Motor neuron (in vitro differentiated cells): Measurements from ENCODE around the gene ZFX. TPM values are rescaled to one million over a fixed set of nuclear protein-coding genes. Genes with fewer than 3 reads are reported as not detected.
"Not testable (repeated sequence)": the region's sequence is repeated elsewhere in the genome, so short reads cannot be mapped to it uniquely, and the experiment has no call there.

Experiments used
- ATAC-seq, 8 experiments: fragments of 200-7000 bp; cut with Tn5 transposase; replicated peaks in 6 of 8; 2 replicates each; pipeline ENCODE4 v1.8.0; 2021; ENCODE audit warnings: mild to moderate bottlenecking in 8 of 8, moderate library complexity in 8 of 8
- H3K27ac ChIP-seq, 2 donors: fragments of 250-450 bp; sonication (Bioruptor Pico); 2 replicates each; pipeline ENCODE4 v1.9.0; 2021; ENCODE audit warnings: antibody characterized with exemption in 2 of 2, mild to moderate bottlenecking in 2 of 2, moderate library complexity in 1 of 2
- H3K4me1 ChIP-seq, 2 donors: fragments of 250-450 bp; sonication (Bioruptor Pico); replicated peaks in 1 of 2; 2 replicates each; pipeline ENCODE4 v1.6.1; 2021; ENCODE audit warnings: antibody characterized with exemption in 2 of 2, mild to moderate bottlenecking in 2 of 2, moderate library complexity in 1 of 2
- H3K4me3 ChIP-seq, 5 donors: fragments of 250-450 bp; sonication (Bioruptor Pico); 2 replicates each; pipeline ENCODE4 v1.9.0; 2021; ENCODE audit warnings: antibody characterized with exemption in 5 of 5, mild to moderate bottlenecking in 5 of 5, moderate library complexity in 4 of 5
- WGBS, 10 experiments: fragments of 450-650 bp; shearing (Covaris generic); methylation state at CpG; one replicate each; pipeline ENCODE4 v1.0.0; 2022; 5-methylcytosine and 5-hydroxymethylcytosine counted together
- in situ Hi-C, 9 experiments: fragments of 400-800 bp; cut with MboI; loops; one replicate each; pipeline ENCODE4 v1.15.0; 2021; ENCODE audit warnings: low sequenced_read_pairs in 9 of 9, low pct_unique_long_range_greater_than_20kb in 2 of 9; ENCODE audit not compliant: unreplicated experiment in 9 of 9
- total RNA-seq, 8 experiments: library from RNA; unstranded; fragments of 300-600 nt; gene quantifications; 2 replicates each; pipeline versions ENCODE4 v1.2.3 to v1.2.4, GENCODE V29; 2022

The ZFX gene
- 10 to 100 TPM; 11.8 to 44.6 (median 24.1) TPM for total RNA-seq

GRCh38 chrX:24149351-24150050 is at the start of gene ZFX:
Gene ZFX (plus strand): TSS chrX:24149729. CDS start chrX:24172743, 23,014 bp downstream.
- H3K4me3 ChIP-seq, result peak within 1 kb of the TSS; percentile 63 to 77 (median 74)
- peaks cover 14 to 20% of the 10 kb centered on the region in 2 donors for H3K4me1 ChIP-seq
- peak; percentile 40 to 63 (median 54) for ATAC-seq
- H3K27ac ChIP-seq, result peak within 1 kb of the TSS; percentile 100
- no CpG with 5 or more reads among the region's 104 CpGs for WGBS, 10 experiments
- in situ Hi-C loops, result no loop called here

GRCh38 chrX:24100713-24101112 is 48.8 kb upstream of the ZFX start:
- Histone ChIP-seq H3K27ac (no peak overlapping the region), H3K4me3 (no peak overlapping the region), H3K4me1 (no peaks in the 10 kb centered on the region)
- in situ Hi-C loops, result no loop called here
- 0 to 80% (median 0%) methylated on average over 1 of the region's 2 CpGs; no CpG with 5 or more reads in 7 of the 10 experiments for WGBS, 10 experiments
- ATAC-seq, result no peak

GRCh38 chrX:24110069-24110468 is 39.5 kb upstream of the ZFX start:
- 43 to 100% (median 89%) methylated on average over 1 to 2 of the region's 2 CpGs; no CpG with 5 or more reads in 6 of the 10 experiments for WGBS, 10 experiments
- Histone ChIP-seq H3K4me1 (no peaks in the 10 kb centered on the region), H3K4me3 (no peak overlapping the region), H3K27ac (no peak overlapping the region)
- ATAC-seq, result no peak
- in situ Hi-C loops, result no loop called here

GRCh38 chrX:24113181-24113580 is 36.3 kb upstream of the ZFX start:
- no peak for ATAC-seq
- 48 to 100% (median 73%) methylated on average over 2 of the region's 2 CpGs; no CpG with 5 or more reads in 6 of the 10 experiments for WGBS, 10 experiments
- Histone ChIP-seq H3K4me1 (no peaks in the 10 kb centered on the region), H3K4me3 (no peak overlapping the region), H3K27ac (no peak overlapping the region)
- in situ Hi-C loops, result no loop called here

- in situ Hi-C loops, result no loop called here
- H3K4me3 ChIP-seq, result no peak overlapping the region
- peak in 3 of 8 experiments; percentile 56 to 74 (median 66) for ATAC-seq
- 0 to 100% (median 45%) methylated on average over 1 to 3 of the region's 3 CpGs; no CpG with 5 or more reads in 6 of the 10 experiments for WGBS, 10 experiments
- no peak overlapping the region for H3K27ac ChIP-seq
- no peaks in the 10 kb centered on the region for H3K4me1 ChIP-seq
These were observed 32.3 kb upstream of the ZFX start for GRCh38 chrX:24117258-24117657.

- H3K4me3 ChIP-seq, result no peak overlapping the region
- no peaks in the 10 kb centered on the region for H3K4me1 ChIP-seq
- no peak overlapping the region for H3K27ac ChIP-seq
- peak in 1 of 8 experiments; percentile 33 for ATAC-seq
- WGBS, 10 experiments, result 0 to 100% (median 97%) methylated on average over 1 to 4 of the region's 4 CpGs; no CpG with 5 or more reads in 5 of the 10 experiments
- in situ Hi-C loops, result no loop called here
These were observed 25.2 kb upstream of the ZFX start for GRCh38 chrX:24124244-24124799.

GRCh38 chrX:24125028-24125612 is 24.4 kb upstream of the ZFX start:
- no peak overlapping the region for H3K4me3 ChIP-seq
- in situ Hi-C loops, result no loop called here
- peak in 1 of 8 experiments; percentile 17 for ATAC-seq
- WGBS, 10 experiments, result 30 to 100% (median 61%) methylated on average over 1 to 6 of the region's 8 CpGs; no CpG with 5 or more reads in 2 of the 10 experiments
- no peaks in the 10 kb centered on the region for H3K4me1 ChIP-seq
- no peak overlapping the region for H3K27ac ChIP-seq

- no peak overlapping the region for H3K27ac ChIP-seq
- ATAC-seq, result no peak
- H3K4me3 ChIP-seq, result no peak overlapping the region
- in situ Hi-C loops, result no loop called here
- WGBS, 10 experiments, result 100% methylated on average over 1 of the region's 1 CpG; no CpG with 5 or more reads in 9 of the 10 experiments
- no peaks in the 10 kb centered on the region for H3K4me1 ChIP-seq
These were observed 18.1 kb upstream of the ZFX start for GRCh38 chrX:24131476-24131875.

GRCh38 chrX:24133312-24133711 is 16.2 kb upstream of the ZFX start:
- 83 to 100% (median 86%) methylated on average over 1 to 2 of the region's 5 CpGs; no CpG with 5 or more reads in 7 of the 10 experiments for WGBS, 10 experiments
- no peak overlapping the region for H3K4me3 ChIP-seq
- in situ Hi-C loops, result no loop called here
- no peaks in the 10 kb centered on the region for H3K4me1 ChIP-seq
- H3K27ac ChIP-seq, result no peak overlapping the region
- ATAC-seq, result no peak

GRCh38 chrX:24135768-24136167 is 13.8 kb upstream of the ZFX start:
- H3K4me3 ChIP-seq, H3K4me1 ChIP-seq, ATAC-seq, H3K27ac ChIP-seq, in situ Hi-C loops: not testable (repeated sequence)
- 8 to 100% (median 61%) methylated on average over 1 to 5 of the region's 9 CpGs; no CpG with 5 or more reads in 6 of the 10 experiments for WGBS, 10 experiments

GRCh38 chrX:24137192-24137591 is 12.3 kb upstream of the ZFX start:
- H3K4me3 ChIP-seq, result no peak overlapping the region
- no peak for ATAC-seq
- in situ Hi-C loops, result no loop called here
- H3K27ac ChIP-seq, result no peak overlapping the region
- H3K4me1 ChIP-seq, result no peaks in the 10 kb centered on the region

GRCh38 chrX:24143982-24144381 is 5.5 kb upstream of the ZFX start:
- H3K4me1 ChIP-seq, result peaks cover 14 to 17% of the 10 kb centered on the region in 2 donors
- in situ Hi-C loops, ATAC-seq, H3K4me3 ChIP-seq, H3K27ac ChIP-seq: not testable (repeated sequence)
- 93 to 100% (median 100%) methylated on average over 1 to 6 of the region's 6 CpGs; no CpG with 5 or more reads in 4 of the 10 experiments for WGBS, 10 experiments

- no peak for ATAC-seq
- Histone ChIP-seq H3K4me1 (peaks cover 14 to 17% of the 10 kb centered on the region in 2 donors), H3K27ac (no peak overlapping the region), H3K4me3 (no peak overlapping the region)
- in situ Hi-C loops, result no loop called here
- 92 to 100% methylated on average over 2 of the region's 6 CpGs; no CpG with 5 or more reads in 8 of the 10 experiments for WGBS, 10 experiments
These were observed 5.0 kb upstream of the ZFX start for GRCh38 chrX:24144528-24144927.
